ENCODE data around the gene BOK.

- no peak for TF ChIP-seq CTCF (conservative IDR thresholded peaks at IDR 0.05; ENCODE audit: low read length)
- no peak for TF ChIP-seq EZH2phosphoT487 (IDR thresholded peaks at IDR 0.05; ENCODE audit: borderline replicate concordance)
Observed at GRCh38 chr2:241555711-241556110, 2.8 kb upstream of the BOK start.
